Adipose tissue (tissue), 3 donors: Measurements from ENCODE around the gene SHISA6. TPM values are rescaled to one million over a fixed set of nuclear protein-coding genes. Genes with fewer than 3 reads are reported as not detected.
"Not testable (repeated sequence)": the region's sequence is repeated elsewhere in the genome, so short reads cannot be mapped to it uniquely, and the experiment has no call there.

ENCODE experiments used
- H3K27ac ChIP-seq: one replicate; pipeline ENCODE4 v1.5.1; 2013; ENCODE audit warnings: low read depth, low read length
- WGBS, 3 donors: extraction: QIAGEN DNeasy Blood & Tissue Kit; methylation state at CpG; one replicate each; pipeline ENCODE4 v1.1.7; 2013; 5-methylcytosine and 5-hydroxymethylcytosine counted together
- polyA plus RNA-seq, 3 donors: library from polyadenylated mRNA; stranded (reverse); fragments of 200-250 nt; gene quantifications; one replicate each; pipeline ENCODE4 v1.2.3, GENCODE V29; 2013
- donor health status: healthy with polysubstance abuse.
- donor health status: Bipolar disorder and iron deficiency.
- donor health status: healthy.

SHISA6 gene
- polyA plus RNA-seq, 3 donors: 0.18 to 1.4 (median 1.3) TPM

GRCh38 chr17:11294826-11295225 is 53.8 kb downstream of the SHISA6 start:
- 82 to 91% (median 91%) methylated on average over 10 of the region's 10 CpGs for WGBS, 3 donors
- no peak overlapping the region for H3K27ac ChIP-seq

GRCh38 chr17:11296994-11297393 is 56.0 kb downstream of the SHISA6 start:
- H3K27ac ChIP-seq: no peak overlapping the region
- WGBS, 3 donors: 39 to 60% (median 43%) methylated on average over 4 of the region's 4 CpGs

DNA sequence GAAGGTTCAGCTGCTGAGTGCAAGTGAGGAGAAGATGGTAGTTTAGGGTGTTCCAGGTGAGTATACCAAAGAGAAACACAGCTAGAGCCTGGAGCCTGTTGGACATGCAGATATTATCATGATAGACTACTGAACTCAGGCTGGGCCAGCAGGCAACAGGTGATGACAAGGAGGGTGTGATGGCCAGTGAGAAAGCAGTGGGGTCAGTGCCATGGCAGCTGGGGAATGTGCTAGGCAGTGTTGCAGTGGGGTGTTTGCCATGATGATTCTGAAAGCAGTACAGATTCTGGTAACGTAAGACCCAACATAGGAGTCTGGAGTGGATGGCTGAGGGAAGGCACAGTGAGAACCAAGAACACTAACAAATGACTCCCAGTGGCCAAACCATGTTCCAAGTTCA is 57.4 kb downstream of the SHISA6 start:
- WGBS, 3 donors: 78 to 85% (median 82%) methylated on average over 1 of the region's 1 CpG
- no peak overlapping the region for H3K27ac ChIP-seq

DNA sequence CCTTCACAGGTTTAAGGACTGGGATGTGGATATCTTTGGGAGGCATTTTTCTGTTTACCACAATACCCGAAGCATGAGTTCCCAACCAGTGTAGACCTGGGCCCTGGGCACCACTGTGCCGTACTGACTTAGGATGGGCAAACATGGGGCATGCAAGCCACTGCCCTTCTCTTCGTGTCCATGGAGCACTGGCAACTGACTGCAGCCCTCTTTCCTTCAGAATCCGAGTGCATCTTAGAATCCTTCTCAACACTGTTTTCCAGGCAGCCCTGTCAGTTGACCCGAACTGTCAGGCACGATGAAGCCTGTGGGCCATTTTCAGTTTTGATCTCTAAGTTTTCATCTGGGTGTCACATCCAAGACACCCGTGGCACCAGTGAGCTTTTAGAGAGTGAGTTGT is 59.2 kb downstream of the SHISA6 start:
- 83 to 88% (median 88%) methylated on average over 7 of the region's 7 CpGs for WGBS, 3 donors

GRCh38 chr17:11300738-11301137 is 59.7 kb downstream of the SHISA6 start:
- 53 to 81% (median 79%) methylated on average over 6 of the region's 6 CpGs for WGBS, 3 donors

More for the DNA sequence above, 59.2 kb downstream of the SHISA6 start:
- H3K27ac ChIP-seq: no peak overlapping the region

DNA sequence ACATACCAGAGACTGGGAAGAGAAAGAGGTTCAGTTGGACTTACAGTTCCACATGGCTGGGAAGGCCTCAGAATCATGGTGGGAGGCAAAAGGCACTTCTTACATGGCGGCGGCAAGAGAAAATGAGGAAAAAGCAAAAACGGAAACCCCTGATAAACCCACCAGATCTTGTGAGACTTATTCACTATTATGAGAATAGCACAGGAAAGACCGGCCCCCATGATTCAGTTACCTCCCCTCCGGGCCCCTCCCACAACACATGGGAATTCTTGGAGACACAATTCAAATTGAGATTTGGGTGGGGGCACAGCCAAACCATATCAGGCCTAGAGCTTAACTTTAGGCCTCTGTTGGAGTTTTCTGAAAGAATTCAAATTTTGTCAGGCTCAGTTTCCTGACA is 60.9 kb downstream of the SHISA6 start:
- H3K27ac ChIP-seq: not testable (repeated sequence)
- 93 to 97% (median 94%) methylated on average over 5 of the region's 5 CpGs for WGBS, 3 donors

More at GRCh38 chr17:11300738-11301137, 59.7 kb downstream of the SHISA6 start:
- no peak overlapping the region for H3K27ac ChIP-seq

DNA sequence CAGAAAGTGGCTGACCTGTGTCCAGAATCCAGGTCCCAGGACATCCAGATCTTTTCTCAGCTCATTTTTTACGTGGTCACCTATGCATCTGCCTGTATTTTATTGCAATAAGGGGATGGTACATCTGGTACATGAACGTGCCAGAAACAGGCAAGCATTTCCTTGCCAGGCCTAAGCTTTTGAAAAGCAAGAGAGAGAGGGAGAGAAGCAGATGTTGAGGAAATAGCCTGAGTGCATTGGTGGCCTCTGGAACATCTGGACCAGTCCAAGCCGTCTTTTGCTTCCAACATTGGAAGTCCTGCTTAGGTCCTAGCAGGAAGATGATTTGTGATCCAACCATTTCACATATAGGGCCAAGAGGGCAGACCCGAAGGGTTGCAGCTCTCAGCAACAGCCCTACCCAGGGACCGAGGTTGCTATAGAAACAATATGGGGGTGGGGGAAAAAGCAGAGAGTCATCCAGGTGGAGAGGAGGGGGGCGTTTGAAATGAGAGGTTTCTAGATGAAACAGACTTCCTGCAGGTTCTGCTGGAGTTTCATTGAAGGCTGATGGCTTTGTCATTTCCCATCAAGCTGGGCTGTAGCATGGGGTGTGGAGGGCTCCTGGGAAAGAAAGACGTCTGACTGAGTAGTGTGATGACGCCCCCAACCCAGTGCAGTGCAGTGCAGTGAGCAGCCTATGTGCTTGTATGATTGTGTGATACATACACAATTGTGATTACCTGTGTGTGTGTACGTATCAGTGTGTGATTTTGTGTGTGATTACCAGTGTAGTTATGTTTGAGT is 61.6 kb downstream of the SHISA6 start:
- WGBS, 3 donors: 59 to 67% (median 65%) methylated on average over 9 of the region's 9 CpGs
- no peak overlapping the region for H3K27ac ChIP-seq

DNA sequence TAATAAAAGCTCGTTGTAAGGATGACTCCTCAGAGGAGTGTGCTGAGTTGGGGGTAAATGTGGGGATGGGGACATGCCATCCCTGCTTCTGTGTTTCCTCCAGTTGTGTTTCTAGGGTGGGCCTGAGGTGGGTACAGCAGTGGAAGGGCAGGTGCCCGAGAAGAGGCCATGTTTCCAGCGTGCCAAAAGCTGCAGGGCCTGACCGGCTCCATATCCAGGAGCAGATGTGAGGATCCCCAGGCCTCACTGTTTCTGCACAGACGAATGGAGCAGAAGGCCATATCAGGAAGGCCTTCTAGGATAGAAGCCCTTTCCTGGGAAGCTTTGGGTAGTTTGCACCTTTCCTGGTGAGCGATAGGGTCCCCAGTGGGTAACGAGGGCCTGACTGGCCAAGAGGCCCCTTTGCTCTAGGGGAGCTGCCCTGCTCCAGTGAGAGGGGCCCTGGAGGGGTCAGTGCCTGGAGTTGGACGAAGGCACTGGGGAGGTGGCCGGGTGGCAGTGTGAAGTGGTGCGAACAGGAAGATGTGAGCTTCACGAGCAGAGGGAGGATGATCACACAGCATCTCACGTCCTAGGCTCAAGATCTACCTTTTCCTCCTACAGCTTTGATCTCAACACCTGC is 62.9 kb downstream of the SHISA6 start:
- no peak overlapping the region for H3K27ac ChIP-seq
- WGBS, 3 donors: 83 to 92% (median 88%) methylated on average over 12 of the region's 12 CpGs

DNA sequence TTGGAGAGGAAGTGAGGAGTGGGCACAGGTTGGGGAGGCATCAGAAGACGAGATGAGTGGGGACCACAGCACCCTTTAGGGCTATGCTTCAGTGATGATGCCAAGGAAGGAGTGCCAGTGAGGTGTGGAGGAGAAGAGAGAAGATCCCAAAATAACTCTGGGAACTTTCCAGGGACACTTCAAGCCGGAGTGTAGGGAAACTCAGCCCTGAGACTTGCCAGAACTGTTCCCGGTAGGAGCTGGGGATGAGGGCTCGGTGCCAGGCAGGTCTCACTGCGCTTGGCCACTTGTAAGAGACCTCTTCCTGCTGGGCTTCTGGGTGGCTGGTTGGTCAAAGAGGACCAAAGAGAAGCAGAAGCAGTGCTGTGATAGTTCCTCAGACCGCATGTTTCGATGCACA is 63.6 kb downstream of the SHISA6 start:
- WGBS, 3 donors: 79 to 85% (median 81%) methylated on average over 7 of the region's 7 CpGs
- no peak overlapping the region for H3K27ac ChIP-seq

DNA sequence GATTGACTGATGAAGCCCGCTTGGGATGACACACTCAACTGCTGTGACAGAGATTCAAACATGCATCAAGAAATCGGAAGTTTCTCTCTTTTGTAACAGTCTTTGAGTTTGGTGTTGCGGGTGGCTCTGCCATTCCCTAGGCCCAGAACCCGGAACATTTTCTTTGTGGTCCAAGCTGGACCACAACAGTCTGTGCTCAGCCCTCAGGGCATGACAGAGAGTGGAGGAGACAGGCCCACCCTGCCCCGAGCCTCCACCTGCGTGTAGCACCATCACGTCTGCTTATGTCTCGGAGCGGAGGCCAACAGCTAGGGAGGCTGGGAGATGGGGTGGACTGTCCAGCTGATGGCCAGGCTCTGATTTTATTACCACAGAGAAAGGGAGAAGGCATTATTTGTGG is 64.5 kb downstream of the SHISA6 start:
- WGBS, 3 donors: 91 to 96% (median 92%) methylated on average over 9 of the region's 9 CpGs
- H3K27ac ChIP-seq: no peak overlapping the region

DNA sequence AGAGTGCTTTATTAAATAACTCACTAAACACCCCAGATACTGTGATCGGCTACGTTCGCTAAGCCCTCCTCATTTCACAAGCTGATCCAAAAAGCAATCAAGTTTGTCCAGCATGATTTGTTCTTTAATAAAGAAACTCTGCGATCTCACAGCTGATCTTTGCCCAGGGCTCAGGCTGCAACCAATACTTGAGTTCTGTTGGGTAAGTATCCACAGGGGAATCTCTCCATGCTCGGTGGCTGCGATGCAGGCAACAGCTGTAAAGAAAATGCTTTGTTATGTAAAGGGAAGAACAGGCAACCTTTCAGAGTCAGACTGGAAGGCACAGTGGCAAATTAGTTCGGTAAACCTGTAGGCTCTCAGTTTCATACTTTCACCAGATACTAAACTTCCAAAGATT is 67.5 kb downstream of the SHISA6 start:
- H3K27ac ChIP-seq: no peak overlapping the region
- WGBS, 3 donors: 58 to 73% (median 68%) methylated on average over 7 of the region's 7 CpGs

DNA sequence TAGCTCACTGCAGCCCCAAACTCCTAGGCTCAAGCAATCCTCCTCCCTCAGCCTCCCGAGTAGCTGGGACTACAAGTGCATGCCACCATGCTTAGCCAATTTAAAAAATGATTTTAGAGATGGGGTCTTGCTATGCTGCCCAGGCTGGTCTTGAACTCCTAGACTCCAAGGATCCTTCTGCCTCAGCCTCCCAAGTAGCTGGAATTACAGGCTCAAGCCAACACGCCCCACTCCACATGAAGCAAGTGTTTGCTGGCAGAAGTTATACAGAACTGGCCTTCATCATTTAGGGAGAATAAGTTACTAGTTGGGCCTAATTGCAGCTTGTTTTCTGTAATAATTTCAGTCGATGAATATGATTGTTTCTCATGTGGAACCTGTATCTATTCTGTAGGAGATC is 68.0 kb downstream of the SHISA6 start:
- 70 to 86% (median 81%) methylated on average over 3 of the region's 3 CpGs for WGBS, 3 donors

DNA sequence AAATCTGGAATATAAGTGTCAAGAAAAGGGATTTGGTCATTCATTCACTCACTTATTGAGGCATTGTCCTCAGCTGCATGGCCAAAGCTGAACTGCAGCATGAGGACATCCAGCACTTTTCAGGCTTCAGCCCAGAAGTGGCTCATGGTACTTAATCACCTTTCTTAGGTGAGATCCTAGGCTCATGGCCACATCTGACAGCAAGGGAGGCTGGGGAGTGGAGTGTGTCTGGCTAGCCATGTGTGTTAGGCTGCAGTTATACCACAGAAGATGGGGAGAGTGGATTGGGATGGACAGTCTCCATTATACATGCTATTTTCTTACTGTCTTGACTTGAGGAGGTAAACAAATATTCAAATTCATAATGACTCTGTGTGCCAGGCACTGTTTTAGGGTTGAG is 68.8 kb downstream of the SHISA6 start:
- no peak overlapping the region for H3K27ac ChIP-seq

More for the DNA sequence above, 68.0 kb downstream of the SHISA6 start:
- no peak overlapping the region for H3K27ac ChIP-seq

GRCh38 chr17:11316451-11316850 is 75.4 kb downstream of the SHISA6 start:
- not testable (repeated sequence) for H3K27ac ChIP-seq
- WGBS, 3 donors: 84 to 85% (median 84%) methylated on average over 10 to 11 of the region's 11 CpGs

GRCh38 chr17:11318207-11318606 is 77.2 kb downstream of the SHISA6 start:
- 87 to 88% (median 88%) methylated on average over 5 of the region's 5 CpGs for WGBS, 3 donors
- no peak overlapping the region for H3K27ac ChIP-seq

- H3K27ac ChIP-seq: no peak overlapping the region
- WGBS, 3 donors: 19 to 56% (median 48%) methylated on average over 3 of the region's 3 CpGs
Observed at GRCh38 chr17:11319894-11320293, 78.9 kb downstream of the SHISA6 start.

DNA sequence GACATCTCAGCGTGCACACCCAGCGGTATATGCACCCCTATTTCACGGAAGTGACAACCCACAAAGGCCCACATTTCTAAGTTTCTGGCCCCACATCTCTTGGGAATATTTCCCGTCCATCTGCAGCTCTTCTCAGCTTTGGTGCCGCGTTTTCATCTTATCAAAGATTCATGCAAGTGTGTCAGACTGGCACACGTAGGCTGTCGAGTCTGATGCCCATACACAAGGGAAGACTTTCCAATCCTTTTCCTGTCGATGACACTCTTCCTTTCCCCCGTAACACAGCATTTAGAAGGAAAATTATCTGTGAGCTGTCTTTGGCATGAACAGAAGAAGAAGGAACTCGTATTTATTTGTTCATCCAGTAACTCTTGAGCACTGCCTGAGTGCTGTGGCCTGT is 83.0 kb downstream of the SHISA6 start:
- no peak overlapping the region for H3K27ac ChIP-seq
- WGBS, 3 donors: 84 to 86% (median 85%) methylated on average over 11 of the region's 11 CpGs

DNA sequence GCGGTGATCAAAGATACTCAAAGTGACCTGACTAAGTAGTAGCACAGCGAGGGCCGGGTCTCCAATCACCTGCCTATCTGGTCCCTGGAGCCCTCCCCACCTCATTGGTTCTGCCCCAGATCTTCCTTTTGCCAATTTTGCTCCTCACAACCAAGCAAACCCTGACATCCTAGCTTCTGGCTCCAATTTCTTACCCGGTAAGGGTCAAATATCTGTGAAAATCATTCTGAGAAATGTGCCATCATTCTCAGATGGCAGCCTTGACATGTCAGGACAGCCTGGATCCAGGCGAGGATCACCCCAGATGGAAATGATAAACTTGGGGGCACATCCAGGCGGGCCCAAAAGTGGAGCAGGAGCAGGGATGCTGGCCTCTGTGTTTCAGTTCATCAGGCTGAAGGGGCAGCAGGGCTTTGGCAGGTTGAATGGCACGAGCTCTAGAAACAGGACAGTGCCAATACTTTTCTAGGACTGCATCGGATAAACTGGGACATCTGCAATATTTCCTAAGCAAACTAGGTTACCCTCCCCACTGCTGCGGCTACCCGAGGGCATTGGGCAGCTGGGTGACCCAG is 83.9 kb downstream of the SHISA6 start:
- no peak overlapping the region for H3K27ac ChIP-seq
- WGBS, 3 donors: 87 to 90% (median 90%) methylated on average over 10 of the region's 10 CpGs

DNA sequence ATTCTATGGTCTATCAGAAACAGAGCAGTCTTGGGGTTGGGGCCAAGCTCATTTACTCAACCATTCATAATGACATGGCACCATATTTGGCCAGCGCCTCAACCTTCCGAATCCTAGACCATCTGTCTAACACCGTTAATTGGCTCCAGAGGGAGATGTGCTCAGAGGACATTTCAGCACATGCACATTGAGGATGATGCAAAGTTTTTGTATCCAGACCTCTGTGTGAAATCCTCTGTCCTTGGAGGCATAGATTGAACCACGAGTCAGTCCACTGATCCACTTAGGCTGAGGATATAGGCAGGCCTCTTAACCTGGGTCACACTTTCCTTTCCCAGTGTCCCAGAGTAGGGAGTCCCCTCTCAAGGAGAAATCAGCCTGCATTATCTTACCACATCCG is 85.5 kb downstream of the SHISA6 start:
- 91 to 92% (median 91%) methylated on average over 5 of the region's 5 CpGs for WGBS, 3 donors
- no peak overlapping the region for H3K27ac ChIP-seq

- H3K27ac ChIP-seq: no peak overlapping the region
- 54 to 67% (median 65%) methylated on average over 2 of the region's 2 CpGs for WGBS, 3 donors
Observed at GRCh38 chr17:11328770-11329169, 87.8 kb downstream of the SHISA6 start.
